IPS-18a (cell line): ENCODE measurements around the gene CETN2.

Experiments used
- H3K27ac ChIP-seq: one replicate; pipeline ENCODE4 v1.5.1; 2013; ENCODE audit warnings: low read length
- H3K27me3 ChIP-seq: one replicate; pipeline ENCODE4 v1.6.1; 2013; ENCODE audit warnings: mild to moderate bottlenecking, low read length; ENCODE audit not compliant: control insufficient read depth, insufficient read depth
- H3K36me3 ChIP-seq: one replicate; pipeline ENCODE4 v1.6.1; 2013; ENCODE audit warnings: low read depth, low read length; ENCODE audit not compliant: control insufficient read depth
- H3K4me1 ChIP-seq: one replicate; pipeline ENCODE4 v1.6.1; 2013; ENCODE audit warnings: low read depth, low read length; ENCODE audit not compliant: control insufficient read depth
- H3K4me3 ChIP-seq: one replicate; pipeline ENCODE4 v1.5.1; 2013; ENCODE audit warnings: low read length
- H3K9ac ChIP-seq: one replicate; pipeline ENCODE4 v1.6.1; 2013; ENCODE audit warnings: mild to moderate bottlenecking, low read length, moderate library complexity
- H3K9me3 ChIP-seq: one replicate; pipeline ENCODE4 v1.6.1; 2013; ENCODE audit warnings: low read depth, low read length; ENCODE audit not compliant: control insufficient read depth

Gene CETN2

DNA sequence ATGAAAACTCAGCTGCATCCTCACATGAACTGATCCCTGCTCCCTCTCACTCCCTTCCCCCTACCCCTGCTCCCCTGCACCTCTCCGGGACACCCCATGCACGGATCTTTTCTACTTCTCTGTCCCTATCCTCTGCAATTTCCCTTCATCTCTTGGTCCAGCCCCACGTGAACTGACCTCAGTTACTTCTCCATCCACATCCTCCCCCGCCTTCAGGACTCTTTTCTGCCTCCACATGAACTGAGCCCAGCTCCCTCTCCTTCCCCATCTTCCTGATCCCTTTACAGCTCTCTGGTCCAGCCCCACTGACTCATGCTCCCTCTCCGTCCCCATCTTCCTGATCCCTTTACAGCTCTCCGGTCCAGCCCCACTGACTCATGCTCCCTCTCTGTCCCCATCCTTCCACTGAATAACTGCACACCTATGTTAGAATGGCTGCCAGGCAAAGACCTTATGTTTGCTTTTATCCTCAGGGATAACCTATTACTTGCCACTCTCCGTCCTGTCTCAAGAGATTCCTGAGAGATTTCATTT lies 5.6 kb downstream of the CETN2 start:
- Histone ChIP-seq H3K27ac (no peak overlapping the region), H3K9ac (no peak overlapping the region), H3K36me3 (no peaks in the 10 kb centered on the region), H3K27me3 (no peaks in the 10 kb centered on the region), H3K4me1 (no peaks in the 10 kb centered on the region), H3K9me3 (peaks cover 9% of the 10 kb centered on the region), H3K4me3 (no peak overlapping the region)

DNA sequence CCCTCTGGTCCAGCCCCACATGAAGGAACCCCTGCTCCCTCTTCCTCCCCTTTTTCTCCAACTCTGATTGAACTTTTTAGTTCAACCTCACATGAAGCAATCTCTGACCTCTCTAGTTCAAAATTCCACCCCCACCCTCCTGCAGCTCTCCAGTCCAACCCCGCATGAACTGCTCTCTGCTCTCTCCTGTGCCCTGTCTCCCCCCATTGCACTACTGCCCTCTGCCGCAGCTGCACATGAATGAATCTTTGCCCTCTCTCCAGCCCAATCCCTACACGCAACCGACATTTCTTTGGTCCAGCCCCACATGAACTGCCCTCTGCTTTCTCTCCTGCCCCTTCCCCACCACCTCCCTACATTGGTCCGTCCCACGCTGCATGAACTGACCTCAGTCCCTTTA lies 6.9 kb downstream of the CETN2 start:
- no peaks in the 10 kb centered on the region for H3K27me3 ChIP-seq

DNA sequence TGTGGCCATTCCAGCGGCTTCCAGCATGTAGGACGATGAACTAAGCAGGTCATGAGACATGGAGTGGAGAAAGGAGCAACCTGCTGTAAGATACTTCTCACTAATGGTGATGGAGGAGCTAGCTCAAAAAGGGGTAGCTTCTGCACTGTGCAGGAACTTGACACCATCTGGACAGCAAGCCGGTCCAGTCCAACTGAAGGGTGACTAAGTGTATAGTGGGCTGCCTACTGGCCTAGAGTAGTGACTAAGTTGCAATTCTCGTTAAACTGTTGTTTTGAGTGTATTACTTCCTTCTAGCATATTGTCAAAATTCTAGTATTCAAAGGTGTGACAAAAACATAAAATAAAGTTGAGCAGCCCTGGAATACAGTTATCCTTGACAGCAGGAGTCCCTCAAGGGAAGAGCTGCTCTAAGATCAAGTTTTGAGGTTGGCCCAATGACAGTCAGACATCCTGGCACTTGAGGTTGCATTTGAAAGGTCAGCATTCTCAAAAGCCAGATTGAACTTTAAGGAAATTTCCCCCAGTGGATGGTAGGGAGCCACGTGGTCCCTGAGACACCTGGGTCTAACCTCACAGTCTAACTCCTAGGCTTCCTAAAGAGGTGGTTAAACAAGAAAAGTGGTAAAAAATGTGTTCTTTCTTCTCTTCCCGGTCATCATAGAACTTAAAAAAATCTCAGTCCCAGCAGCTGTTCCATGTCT lies 8.0 kb downstream of the CETN2 start:
- no peaks in the 10 kb centered on the region for H3K36me3 ChIP-seq
- peaks cover 3% of the 10 kb centered on the region for H3K9me3 ChIP-seq
- H3K27ac ChIP-seq: no peak overlapping the region
- H3K9ac ChIP-seq: no peak overlapping the region
- H3K4me3 ChIP-seq: no peak overlapping the region
- no peaks in the 10 kb centered on the region for H3K4me1 ChIP-seq
- no peaks in the 10 kb centered on the region for H3K27me3 ChIP-seq

More for the DNA sequence above, 6.9 kb downstream of the CETN2 start:
- H3K9ac ChIP-seq: no peak overlapping the region
- H3K4me1 ChIP-seq: no peaks in the 10 kb centered on the region
- H3K27ac ChIP-seq: no peak overlapping the region
- H3K4me3 ChIP-seq: no peak overlapping the region
- no peaks in the 10 kb centered on the region for H3K36me3 ChIP-seq
- H3K9me3 ChIP-seq: peaks cover 5% of the 10 kb centered on the region

DNA sequence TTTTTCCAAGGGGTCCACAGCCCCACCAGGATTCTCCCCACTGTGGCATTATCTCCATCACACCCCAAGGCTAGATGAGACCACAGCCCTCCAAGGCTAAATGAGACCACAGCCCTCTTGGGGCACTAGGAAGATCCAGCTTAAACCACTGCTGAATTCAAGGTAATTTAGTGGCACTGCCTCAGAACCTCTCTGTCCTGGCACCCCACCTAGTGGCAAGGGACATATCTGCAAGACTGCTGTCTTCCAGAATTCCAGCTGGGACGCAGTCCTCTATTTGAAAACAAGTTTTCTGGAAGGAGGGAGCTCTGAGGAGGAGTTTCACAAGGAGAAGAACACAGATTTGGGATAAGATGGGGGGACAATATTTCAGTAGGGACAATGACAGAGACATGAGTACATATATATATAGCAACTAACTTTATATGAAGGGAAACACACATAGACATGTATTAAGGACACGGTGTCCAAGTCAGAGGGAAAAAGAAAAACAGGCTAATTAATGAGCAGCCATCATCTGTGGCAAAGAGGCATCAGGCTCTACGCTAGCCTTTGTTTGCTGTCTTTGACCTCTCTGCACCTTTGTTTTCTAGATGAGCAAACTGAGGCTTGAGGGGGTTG lies 9.3 kb downstream of the CETN2 start:
- Histone ChIP-seq H3K9me3 (peaks cover 9% of the 10 kb centered on the region), H3K9ac (no peak overlapping the region), H3K27ac (no peak overlapping the region), H3K4me1 (peaks cover 3% of the 10 kb centered on the region), H3K4me3 (no peak overlapping the region), H3K27me3 (no peaks in the 10 kb centered on the region), H3K36me3 (no peaks in the 10 kb centered on the region)

DNA sequence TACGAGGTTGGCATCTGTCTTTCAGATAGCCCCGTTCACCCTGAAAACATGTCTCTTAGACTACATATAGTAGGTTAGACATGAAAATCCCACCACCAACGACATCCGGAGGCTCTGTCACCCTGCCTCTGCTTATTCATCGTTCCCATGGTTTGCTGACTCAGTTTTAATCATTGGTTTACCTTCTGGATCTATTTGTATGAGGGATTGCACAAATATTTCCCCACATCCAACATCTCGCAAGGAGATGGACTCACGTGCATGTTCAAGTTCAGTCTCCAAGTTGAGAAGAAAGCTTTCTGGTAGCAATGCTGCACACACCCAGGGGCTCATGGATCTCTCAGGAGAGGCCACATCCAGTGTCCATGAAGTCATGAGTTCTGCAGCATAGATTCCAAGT lies 10.8 kb downstream of the CETN2 start:
- Histone ChIP-seq H3K36me3 (no peaks in the 10 kb centered on the region), H3K4me1 (peaks cover 3% of the 10 kb centered on the region), H3K27ac (no peak overlapping the region), H3K27me3 (no peaks in the 10 kb centered on the region), H3K4me3 (no peak overlapping the region), H3K9me3 (peaks cover 9% of the 10 kb centered on the region), H3K9ac (no peak overlapping the region)

DNA sequence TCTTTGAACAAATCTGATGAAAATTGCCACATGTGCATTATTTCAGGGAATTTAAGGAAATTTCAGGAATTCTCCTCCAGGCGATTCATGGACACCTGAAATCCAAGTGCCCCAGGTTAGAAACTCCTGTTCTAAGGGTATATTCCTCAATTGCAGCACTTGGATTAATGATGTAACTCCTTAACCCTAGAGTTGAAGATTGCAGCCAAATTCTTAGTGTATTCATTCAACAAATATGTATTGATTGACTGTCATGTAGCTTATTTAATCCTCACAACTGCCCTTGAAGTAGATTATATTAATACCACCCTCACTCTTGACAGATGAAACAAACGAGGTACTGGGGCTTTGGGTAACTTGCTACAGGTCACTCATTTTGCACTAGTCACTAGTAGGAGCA lies 11.3 kb downstream of the CETN2 start:
- Histone ChIP-seq H3K4me3 (no peak overlapping the region), H3K9ac (no peak overlapping the region), H3K9me3 (peaks cover 9% of the 10 kb centered on the region), H3K4me1 (peaks cover 3% of the 10 kb centered on the region), H3K27ac (no peak overlapping the region), H3K36me3 (no peaks in the 10 kb centered on the region), H3K27me3 (no peaks in the 10 kb centered on the region)

DNA sequence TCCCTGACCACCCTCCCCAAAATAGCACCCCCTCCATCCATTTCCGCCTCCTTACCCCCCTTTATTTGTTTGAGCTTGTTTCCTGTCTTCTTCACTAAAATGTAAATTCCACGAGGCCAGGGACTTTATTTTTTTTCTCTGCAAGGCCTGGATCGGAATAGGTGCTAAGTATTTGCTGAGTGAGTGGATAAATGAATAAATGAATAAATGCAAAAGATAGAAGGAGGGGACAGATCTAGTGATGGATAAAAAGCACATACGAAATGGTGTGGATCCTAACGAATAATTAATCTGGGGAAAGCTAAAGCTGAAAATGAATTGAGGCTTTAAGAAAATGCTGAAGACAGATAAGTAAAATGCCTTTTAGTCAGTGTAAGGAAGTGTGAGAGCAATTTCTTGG lies 12.2 kb downstream of the CETN2 start:
- Histone ChIP-seq H3K9ac (no peak overlapping the region), H3K4me1 (peaks cover 3% of the 10 kb centered on the region), H3K36me3 (no peaks in the 10 kb centered on the region), H3K4me3 (no peak overlapping the region), H3K9me3 (peaks cover 9% of the 10 kb centered on the region), H3K27me3 (no peaks in the 10 kb centered on the region), H3K27ac (no peak overlapping the region)

DNA sequence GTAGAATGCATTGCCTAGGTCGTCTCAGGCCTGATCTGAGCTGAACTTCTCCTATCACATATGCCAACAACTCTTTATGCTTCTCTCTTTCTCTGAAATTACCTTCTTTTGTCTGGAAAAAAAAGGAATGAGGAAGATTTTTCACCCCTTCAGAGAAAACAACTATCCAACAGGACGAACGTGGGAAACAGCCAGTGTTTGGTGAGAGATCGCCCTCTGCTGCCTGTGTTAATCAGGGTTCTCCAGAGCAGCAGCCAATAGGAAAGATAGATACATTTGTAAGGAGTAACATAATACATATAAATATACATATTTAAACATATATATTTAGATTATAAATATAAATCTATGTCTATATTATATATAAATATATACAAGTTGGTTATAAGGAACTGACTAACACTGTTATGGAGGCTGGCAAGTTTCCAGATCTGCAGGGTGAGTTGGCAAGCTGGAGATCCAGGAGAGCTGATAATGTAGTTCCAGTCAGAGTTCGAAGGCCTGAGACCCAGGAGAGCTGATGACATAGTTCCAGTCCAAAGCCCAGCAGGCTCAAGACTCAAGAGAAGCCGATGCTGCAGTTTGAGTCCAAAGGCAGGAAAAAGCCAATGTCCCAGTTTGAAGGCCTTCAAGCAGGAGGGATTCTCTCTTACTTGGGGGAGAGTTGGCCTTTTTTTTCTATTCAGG lies 13.3 kb downstream of the CETN2 start:
- Histone ChIP-seq H3K36me3 (no peaks in the 10 kb centered on the region), H3K9ac (no peak overlapping the region), H3K9me3 (peaks cover 9% of the 10 kb centered on the region), H3K27me3 (no peaks in the 10 kb centered on the region), H3K4me1 (peaks cover 3% of the 10 kb centered on the region), H3K4me3 (no peak overlapping the region), H3K27ac (no peak overlapping the region)

DNA sequence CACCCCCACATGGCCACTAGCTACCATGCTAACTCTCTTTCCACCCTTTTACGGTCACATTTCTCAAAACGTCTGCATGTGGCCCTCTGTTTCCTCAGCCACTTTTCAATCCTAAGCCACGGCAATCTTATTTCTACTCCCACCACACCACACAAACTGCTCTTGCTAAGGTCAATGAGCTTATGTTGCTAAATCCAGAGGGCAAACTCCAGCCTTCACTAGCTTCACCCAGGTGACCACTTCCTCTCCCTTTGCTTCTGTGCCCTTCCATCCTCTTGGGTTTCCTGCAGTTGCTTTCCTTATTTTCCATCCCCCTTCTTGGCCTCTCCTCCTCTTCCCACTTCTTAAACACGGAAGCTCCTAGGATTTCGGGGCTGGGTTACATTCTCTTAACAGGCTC lies 16.5 kb downstream of the CETN2 start:
- Histone ChIP-seq H3K9me3 (peaks cover 5% of the 10 kb centered on the region), H3K9ac (no peak overlapping the region), H3K27me3 (no peaks in the 10 kb centered on the region), H3K27ac (no peak overlapping the region), H3K4me3 (no peak overlapping the region), H3K36me3 (no peaks in the 10 kb centered on the region), H3K4me1 (peaks cover 3% of the 10 kb centered on the region)

DNA sequence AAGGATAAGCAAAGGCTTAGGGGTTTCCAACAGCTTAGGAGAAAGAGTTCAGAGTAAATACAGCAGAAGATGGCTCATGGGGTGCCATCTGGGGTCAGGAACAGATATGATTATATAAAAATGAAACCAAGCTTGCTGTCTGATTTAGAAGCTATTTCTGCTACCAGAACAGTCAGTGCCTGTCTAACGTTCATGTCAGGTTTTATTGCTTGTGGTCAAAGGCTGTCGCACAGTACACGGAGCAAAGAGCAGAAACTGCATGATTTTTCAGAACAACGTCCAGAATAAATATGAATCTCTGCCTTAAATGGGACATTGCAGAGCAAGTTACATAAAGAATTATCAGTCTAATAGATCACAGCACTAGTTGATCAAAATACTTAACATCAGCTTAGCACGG lies 17.4 kb downstream of the CETN2 start:
- Histone ChIP-seq H3K4me3 (no peak overlapping the region), H3K27me3 (no peaks in the 10 kb centered on the region), H3K4me1 (peaks cover 3% of the 10 kb centered on the region), H3K9ac (no peak overlapping the region), H3K27ac (no peak overlapping the region), H3K36me3 (no peaks in the 10 kb centered on the region), H3K9me3 (peaks cover 9% of the 10 kb centered on the region)

DNA sequence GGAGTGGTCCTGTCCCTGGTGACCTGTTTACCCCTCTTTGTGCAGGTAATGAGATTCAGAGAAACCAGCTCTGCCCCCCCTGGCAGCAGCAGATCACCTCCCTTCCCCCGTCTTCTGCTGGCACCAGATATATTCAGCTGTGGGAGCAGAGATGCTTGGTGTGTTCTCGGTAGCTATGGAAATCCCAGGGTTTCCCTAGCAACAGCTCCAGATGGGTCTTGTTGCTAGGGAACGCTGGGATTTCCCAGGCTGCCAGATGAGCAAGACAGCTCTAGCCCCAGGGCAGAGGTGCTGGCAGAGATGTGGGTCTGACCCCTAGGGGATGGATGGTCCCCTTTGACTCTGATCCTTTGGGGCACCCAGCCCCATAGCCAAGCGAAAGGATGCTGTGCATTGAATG lies 20.2 kb downstream of the CETN2 start:
- Histone ChIP-seq H3K27ac (no peak overlapping the region), H3K9me3 (peaks cover 7% of the 10 kb centered on the region), H3K36me3 (no peaks in the 10 kb centered on the region), H3K4me1 (no peaks in the 10 kb centered on the region), H3K9ac (no peak overlapping the region), H3K4me3 (no peak overlapping the region), H3K27me3 (no peaks in the 10 kb centered on the region)
